HepG2 (cell line): Measurements from ENCODE around the gene CIAO3. TPM values are rescaled to one million over a fixed set of nuclear protein-coding genes. Genes with fewer than 3 reads are reported as not detected.

ENCODE experiments used
- ATF7 ChIP-seq, 2 experiments: fragments of 450-650 bp in 1 of 2; sonication (generic) in 1 of 2; formaldehyde crosslinking in 1 of 2; IDR thresholded peaks; 2 replicates each; pipeline versions ENCODE4 v1.4.0 to v1.6.1; 2016 to 2020; ENCODE audit warnings: antibody characterized with exemption in 1 of 2, mild to moderate bottlenecking in 1 of 2, missing genetic modification reagents in 1 of 2
- EEA1 ChIP-seq: sonication (generic); formaldehyde crosslinking; IDR thresholded peaks from 2 replicates; pipeline ENCODE4 v1.5.1; 2020; ENCODE audit warnings: mild to moderate bottlenecking, missing genetic modification reagents, borderline replicate concordance
- JUN ChIP-seq: sonication (generic); formaldehyde crosslinking; IDR thresholded peaks from 2 replicates; pipeline ENCODE4 v1.4.0; 2020; ENCODE audit warnings: mild to moderate bottlenecking, missing genetic modification reagents
- KDM6A ChIP-seq: IDR thresholded peaks from 2 replicates; pipeline ENCODE4 v1.6.1; 2016; ENCODE audit warnings: low read depth
- MEF2D ChIP-seq: sonication (generic); formaldehyde crosslinking; IDR thresholded peaks from 2 replicates; pipeline ENCODE4 v1.5.1; 2020; ENCODE audit warnings: mild to moderate bottlenecking, missing genetic modification reagents
- NR2F2 ChIP-seq: IDR thresholded peaks from 2 replicates; pipeline ENCODE4 v1.6.1; 2012; ENCODE audit warnings: low read depth, inconsistent platforms, borderline replicate concordance
- SP2 ChIP-seq: sonication (generic); formaldehyde crosslinking; IDR thresholded peaks from 2 replicates; pipeline ENCODE4 v1.5.1; 2020; ENCODE audit warnings: mild to moderate bottlenecking, missing genetic modification reagents
- TBP ChIP-seq: sonication (generic); formaldehyde crosslinking; IDR thresholded peaks from 2 replicates; pipeline ENCODE4 v1.5.0; 2020; ENCODE audit warnings: missing genetic modification reagents
- TFE3 ChIP-seq: IDR thresholded peaks from 2 replicates; pipeline ENCODE4 v1.6.1; 2016
- ZBTB20 ChIP-seq: sonication (generic); formaldehyde crosslinking; IDR thresholded peaks from 2 replicates; pipeline ENCODE4 v1.8.1; 2023; ENCODE audit warnings: missing genetic modification reagents, low read depth, mild to moderate bottlenecking, borderline replicate concordance
- ZFP91 ChIP-seq: sonication (generic); formaldehyde crosslinking; IDR thresholded peaks from 2 replicates; pipeline ENCODE4 v1.9.0; 2022; ENCODE audit warnings: missing genetic modification reagents, mild to moderate bottlenecking, borderline replicate concordance
- ZNF317 ChIP-seq: sonication (generic); formaldehyde crosslinking; IDR thresholded peaks from 2 replicates; pipeline ENCODE4 v1.5.0; 2020; ENCODE audit warnings: mild to moderate bottlenecking, missing genetic modification reagents
- ZNF547 ChIP-seq: sonication (generic); formaldehyde crosslinking; IDR thresholded peaks from 2 replicates; pipeline ENCODE4 v1.5.1; 2020; ENCODE audit warnings: mild to moderate bottlenecking, missing genetic modification reagents
- polyA plus RNA-seq, 8 experiments: library from polyadenylated mRNA; depleted of rRNA in 3 of 8; stranded (reverse) in 7 of 8; unstranded in 1 of 8; fragments of >200 nt; fragmentation: Illumina TruSeq in 4 of 8; extraction: Trizol in 4 of 8; gene quantifications; 2 replicates each; pipeline versions ENCODE4 v1.2.1 to v1.2.3, GENCODE V29; 2011 to 2016; ENCODE audit warnings: low read depth in 4 of 8, missing spikeins in 1 of 8, mixed read lengths in 1 of 8; ENCODE audit not compliant: insufficient read depth in 1 of 8
- total RNA-seq, 5 experiments: library from RNA; depleted of rRNA; stranded (reverse); fragments of >200 nt; fragmentation: Illumina TruSeq; extraction: Trizol; gene quantifications; 2 replicates each; pipeline ENCODE4 v1.2.3, GENCODE V29; 2016; ENCODE audit warnings: low read depth in 1 of 5
- TF ChIP-seq, protein P1 (sequence below): IDR thresholded peaks from 2 replicates; pipeline ENCODE4 v1.6.1; 2016; ENCODE audit warnings: low read depth, missing genetic modification reagents, missing compliant biosample characterization
- TF ChIP-seq, protein P2 (sequence below): sonication (generic); formaldehyde crosslinking; IDR thresholded peaks from 2 replicates; pipeline ENCODE4 v1.8.0; 2022; ENCODE audit warnings: mild to moderate bottlenecking, missing genetic modification reagents, borderline replicate concordance

Gene CIAO3
- total and polyA plus RNA-seq, 2 of the 13 experiments (the other 11 are each of a cell fraction or from before 2014, with no cell fraction given): 21.7 to 25.0 TPM

DNA sequence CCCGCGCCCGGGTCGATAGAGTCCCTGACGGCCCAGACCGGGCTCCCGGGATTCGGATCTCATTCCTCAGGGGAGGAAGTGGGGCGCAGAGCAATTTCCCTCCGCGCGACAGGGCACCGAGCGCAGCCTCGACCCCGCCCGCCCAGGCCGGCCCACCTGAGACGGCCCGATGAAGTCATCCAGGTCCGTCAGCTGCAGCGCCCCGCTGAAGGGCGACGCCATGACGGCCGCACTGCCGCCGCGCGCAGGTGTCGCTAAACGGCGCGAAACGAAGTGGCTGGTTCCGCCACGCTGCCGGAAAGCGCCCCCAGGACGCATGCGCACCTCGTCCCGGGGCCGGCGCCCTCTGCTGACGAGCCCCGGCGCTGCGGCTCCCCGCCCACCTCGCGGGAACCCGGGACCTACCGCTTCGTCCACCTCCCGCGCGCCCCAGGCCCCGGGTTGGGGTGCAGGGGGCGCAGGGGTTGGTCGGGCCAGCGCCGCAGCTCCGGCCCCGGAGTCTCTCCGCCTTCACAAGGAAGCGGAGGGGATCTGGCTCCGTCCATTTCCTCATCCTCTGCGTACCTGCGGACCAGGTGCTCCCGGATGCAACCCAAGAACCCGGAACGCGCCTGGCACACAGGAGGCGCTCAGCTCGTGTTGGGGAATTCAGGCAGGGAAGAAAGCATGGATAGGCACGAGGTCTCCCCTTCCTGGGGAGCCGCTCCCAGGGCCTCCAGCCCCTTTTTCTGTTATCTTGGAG is at the start of gene CIAO3 (continued):
- TF ChIP-seq ZNF317 (0 out of 2 replicates have a peak, but pooled peaks have one; percentile 19), TBP (CRISPR knock-in tag) (no peak), ZBTB20 (peak; percentile 43; the same call in 1 of the 2 replicates), EEA1 (peak; percentile 43; the same call in 1 of the 2 replicates), NR2F2 (peak; percentile 76; the same call in 1 of the 2 replicates), TFE3 (peak; percentile 51; the same call in 1 of the 2 replicates), SP2 (CRISPR knock-in tag) (0 out of 2 replicates have a peak, but pooled peaks have one; percentile 35), ZNF547 (CRISPR knock-in tag) (no peak; the same call in 1 of the 2 replicates), KDM6A (no peak), JUN (CRISPR knock-in tag) (peak; percentile 76), ZFP91 (peak; percentile 91), ATF7 (IDR thresholded peaks at IDR 0.05) (peak; percentile 35; the same call in 1 of the 2 replicates), ATF7 (CRISPR knock-in tag; IDR thresholded peaks at IDR 0.05) (peak; percentile 92), MEF2D (CRISPR knock-in tag) (no peak)
- TF ChIP-seq, protein P1, sequence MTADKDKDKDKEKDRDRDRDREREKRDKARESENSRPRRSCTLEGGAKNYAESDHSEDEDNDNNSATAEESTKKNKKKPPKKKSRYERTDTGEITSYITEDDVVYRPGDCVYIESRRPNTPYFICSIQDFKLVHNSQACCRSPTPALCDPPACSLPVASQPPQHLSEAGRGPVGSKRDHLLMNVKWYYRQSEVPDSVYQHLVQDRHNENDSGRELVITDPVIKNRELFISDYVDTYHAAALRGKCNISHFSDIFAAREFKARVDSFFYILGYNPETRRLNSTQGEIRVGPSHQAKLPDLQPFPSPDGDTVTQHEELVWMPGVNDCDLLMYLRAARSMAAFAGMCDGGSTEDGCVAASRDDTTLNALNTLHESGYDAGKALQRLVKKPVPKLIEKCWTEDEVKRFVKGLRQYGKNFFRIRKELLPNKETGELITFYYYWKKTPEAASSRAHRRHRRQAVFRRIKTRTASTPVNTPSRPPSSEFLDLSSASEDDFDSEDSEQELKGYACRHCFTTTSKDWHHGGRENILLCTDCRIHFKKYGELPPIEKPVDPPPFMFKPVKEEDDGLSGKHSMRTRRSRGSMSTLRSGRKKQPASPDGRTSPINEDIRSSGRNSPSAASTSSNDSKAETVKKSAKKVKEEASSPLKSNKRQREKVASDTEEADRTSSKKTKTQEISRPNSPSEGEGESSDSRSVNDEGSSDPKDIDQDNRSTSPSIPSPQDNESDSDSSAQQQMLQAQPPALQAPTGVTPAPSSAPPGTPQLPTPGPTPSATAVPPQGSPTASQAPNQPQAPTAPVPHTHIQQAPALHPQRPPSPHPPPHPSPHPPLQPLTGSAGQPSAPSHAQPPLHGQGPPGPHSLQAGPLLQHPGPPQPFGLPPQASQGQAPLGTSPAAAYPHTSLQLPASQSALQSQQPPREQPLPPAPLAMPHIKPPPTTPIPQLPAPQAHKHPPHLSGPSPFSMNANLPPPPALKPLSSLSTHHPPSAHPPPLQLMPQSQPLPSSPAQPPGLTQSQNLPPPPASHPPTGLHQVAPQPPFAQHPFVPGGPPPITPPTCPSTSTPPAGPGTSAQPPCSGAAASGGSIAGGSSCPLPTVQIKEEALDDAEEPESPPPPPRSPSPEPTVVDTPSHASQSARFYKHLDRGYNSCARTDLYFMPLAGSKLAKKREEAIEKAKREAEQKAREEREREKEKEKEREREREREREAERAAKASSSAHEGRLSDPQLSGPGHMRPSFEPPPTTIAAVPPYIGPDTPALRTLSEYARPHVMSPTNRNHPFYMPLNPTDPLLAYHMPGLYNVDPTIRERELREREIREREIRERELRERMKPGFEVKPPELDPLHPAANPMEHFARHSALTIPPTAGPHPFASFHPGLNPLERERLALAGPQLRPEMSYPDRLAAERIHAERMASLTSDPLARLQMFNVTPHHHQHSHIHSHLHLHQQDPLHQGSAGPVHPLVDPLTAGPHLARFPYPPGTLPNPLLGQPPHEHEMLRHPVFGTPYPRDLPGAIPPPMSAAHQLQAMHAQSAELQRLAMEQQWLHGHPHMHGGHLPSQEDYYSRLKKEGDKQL (CRISPR knock-in tag): no peak
- TF ChIP-seq, protein P2, sequence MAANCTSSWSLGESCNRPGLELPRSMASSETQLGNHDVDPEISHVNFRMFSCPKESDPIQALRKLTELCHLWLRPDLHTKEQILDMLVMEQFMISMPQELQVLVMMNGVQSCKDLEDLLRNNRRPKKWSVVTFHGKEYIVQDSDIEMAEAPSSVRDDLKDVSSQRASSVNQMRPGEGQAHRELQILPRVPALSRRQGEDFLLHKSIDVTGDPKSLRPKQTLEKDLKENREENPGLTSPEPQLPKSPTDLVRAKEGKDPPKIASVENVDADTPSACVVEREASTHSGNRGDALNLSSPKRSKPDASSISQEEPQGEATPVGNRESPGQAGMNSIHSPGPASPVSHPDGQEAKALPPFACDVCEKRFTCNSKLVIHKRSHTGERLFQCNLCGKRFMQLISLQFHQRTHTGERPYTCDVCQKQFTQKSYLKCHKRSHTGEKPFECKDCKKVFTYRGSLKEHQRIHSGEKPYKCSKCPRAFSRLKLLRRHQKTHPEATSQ (CRISPR knock-in tag): no peak
